Naive thymus-derived CD4-positive, alpha-beta T cell (primary cell): Measurements from ENCODE around the gene ADGRF3. TPM values are rescaled to one million over a fixed set of nuclear protein-coding genes. Genes with fewer than 3 reads are reported as not detected.
A peak's percentile ranks its signal among the peaks of the same experiment; 100 is the strongest.
"Not testable (repeated sequence)": the region's sequence is repeated elsewhere in the genome, so short reads cannot be mapped to it uniquely, and the experiment has no call there.

Experiments used
- ATAC-seq: fragments of 150-1000 bp; cut with Tn5 transposase; 2 replicates; pipeline ENCODE4 v1.10.0; 2021; ENCODE audit warnings: mild to moderate bottlenecking, moderate library complexity
- CTCF ChIA-PET: fragments of 350-600 bp; sonication (Branson Sonifier 250); formaldehyde crosslinking; loops from one replicate; lab custom pipeline; 2021; ENCODE audit warnings: antibody characterized with exemption; lab: Charles Lee
- POLR2A ChIA-PET: fragments of 350-600 bp; sonication (Branson Sonifier 250); formaldehyde crosslinking; loops from one replicate; lab custom pipeline; 2021; ENCODE audit warnings: antibody characterized with exemption, inconsistent platforms; lab: Charles Lee
- DNase-seq, 9 donors: peaks; one replicate each; pipeline versions ENCODE4 v3.0.0 to v3.0.0-alpha.2; 2020 to 2022; ENCODE audit warnings: mixed read lengths in 1 of 9
- H3K27ac ChIP-seq: one replicate; pipeline ENCODE4 v1.7.0; 2013; ENCODE audit warnings: mild to moderate bottlenecking, low read depth, low read length, moderate library complexity
- H3K27me3 ChIP-seq, 2 donors: one replicate each; pipeline ENCODE4 v1.7.0; 2013; ENCODE audit warnings: low read length in 2 of 2, mild to moderate bottlenecking in 2 of 2, moderate library complexity in 2 of 2; ENCODE audit not compliant: control insufficient read depth in 2 of 2, insufficient read depth in 2 of 2
- H3K36me3 ChIP-seq, 3 experiments: 1 replicate in 2 of 3; 2 replicates in 1 of 3; pipeline ENCODE4 v1.7.0; 2013; ENCODE audit warnings: low read length in 3 of 3, mild to moderate bottlenecking in 3 of 3, moderate library complexity in 1 of 3; ENCODE audit not compliant: insufficient read depth in 3 of 3, control insufficient read depth in 2 of 3
- H3K4me1 ChIP-seq, 2 donors: one replicate each; pipeline ENCODE4 v1.7.0; 2013; ENCODE audit warnings: low read length in 2 of 2, mild to moderate bottlenecking in 2 of 2, moderate library complexity in 1 of 2; ENCODE audit not compliant: control insufficient read depth in 2 of 2, insufficient read depth in 2 of 2
- H3K4me3 ChIP-seq: 2 replicates; pipeline ENCODE4 v1.7.0; 2013; ENCODE audit warnings: mild to moderate bottlenecking, low read length
- H3K9me3 ChIP-seq, 3 experiments: 1 replicate in 2 of 3; 2 replicates in 1 of 3; pipeline ENCODE4 v1.7.0; 2013; ENCODE audit warnings: low read length in 3 of 3; ENCODE audit not compliant: control insufficient read depth in 2 of 3
- H3K27ac Mint-ChIP-seq, 9 donors: one replicate each; pipeline ENCODE4 v1.8.0; 2020 to 2022; ENCODE audit warnings: mixed read lengths in 9 of 9, mild to moderate bottlenecking in 8 of 9, moderate library complexity in 5 of 9, inconsistent platforms in 2 of 9
- H3K27me3 Mint-ChIP-seq, 5 donors: one replicate each; pipeline ENCODE4 v1.8.0; 2021 to 2022; ENCODE audit warnings: mixed read lengths in 5 of 5, mild to moderate bottlenecking in 1 of 5
- H3K36me3 Mint-ChIP-seq, 5 donors: one replicate each; pipeline ENCODE4 v1.8.0; 2020 to 2022; ENCODE audit warnings: mixed read lengths in 5 of 5, mild to moderate bottlenecking in 3 of 5, inconsistent platforms in 1 of 5
- H3K4me1 Mint-ChIP-seq, 7 donors: one replicate each; pipeline ENCODE4 v1.8.0; 2020 to 2022; ENCODE audit warnings: mixed read lengths in 7 of 7, mild to moderate bottlenecking in 3 of 7, inconsistent platforms in 1 of 7
- H3K4me3 Mint-ChIP-seq, 10 donors: one replicate each; pipeline ENCODE4 v1.8.0; 2020 to 2022; ENCODE audit warnings: mild to moderate bottlenecking in 10 of 10, mixed read lengths in 10 of 10, moderate library complexity in 6 of 10, inconsistent platforms in 2 of 10
- H3K9me3 Mint-ChIP-seq, 11 donors: one replicate each; pipeline ENCODE4 v1.8.0; 2020 to 2022; ENCODE audit warnings: mixed read lengths in 11 of 11, mild to moderate bottlenecking in 4 of 11, inconsistent platforms in 1 of 11, moderate library complexity in 1 of 11
- intact Hi-C, 2 donors: fragments of 100-400 bp; cut with micrococcal nuclease; formaldehyde crosslinking; loops; one replicate each; pipeline ENCODE4 v1.15.1; 2023
- polyA plus RNA-seq, 2 donors: library from polyadenylated mRNA; unstranded; fragments of 300-500 nt; fragmentation: Illumina TruSeq; gene quantifications; one replicate each; pipeline ENCODE4 v1.2.3, GENCODE V29; 2021
- total RNA-seq, 6 experiments: library from RNA in 5 of 6; stranded (reverse) in 5 of 6; gene quantifications; 1 replicate in 5 of 6; 2 replicates in 1 of 6; pipeline ENCODE4 v1.2.3 and lab custom pipeline; 2021 to 2026

ADGRF3 gene
- total and polyA plus RNA-seq, 7 experiments from 2014 or later: 0.09 to 5.0 (median 1.6) TPM

GRCh38 chr2:26354469-26354868 lies 7.9 kb upstream of the ADGRF3 start:
- H3K4me1 ChIP-seq, ATAC-seq, DNase-seq, intact Hi-C loops, H3K9me3 ChIP-seq, H3K27me3 ChIP-seq, H3K4me3 Mint-ChIP-seq, H3K27me3 Mint-ChIP-seq, H3K27ac ChIP-seq, H3K9me3 Mint-ChIP-seq, H3K4me3 ChIP-seq, H3K27ac Mint-ChIP-seq, H3K36me3 ChIP-seq: not testable (repeated sequence)
- ChIA-PET POLR2A (interaction anchor here (1.1 kb wide), 1 partner anchor 9 kb away, joined by 4 read pairs; the partner anchor contains the start of gene SELENOI), CTCF (interaction anchor here (0.7 kb wide), 1 partner anchor 699 kb away, joined by 3 read pairs; no protein-coding TSS in a partner anchor)
- Mint-ChIP-seq H3K36me3 (peaks cover 0 to 19% (median 12%) of the 10 kb centered on the region in 5 donors), H3K4me1 (peaks cover 41 to 76% (median 63%) of the 10 kb centered on the region in 7 donors)

DNA sequence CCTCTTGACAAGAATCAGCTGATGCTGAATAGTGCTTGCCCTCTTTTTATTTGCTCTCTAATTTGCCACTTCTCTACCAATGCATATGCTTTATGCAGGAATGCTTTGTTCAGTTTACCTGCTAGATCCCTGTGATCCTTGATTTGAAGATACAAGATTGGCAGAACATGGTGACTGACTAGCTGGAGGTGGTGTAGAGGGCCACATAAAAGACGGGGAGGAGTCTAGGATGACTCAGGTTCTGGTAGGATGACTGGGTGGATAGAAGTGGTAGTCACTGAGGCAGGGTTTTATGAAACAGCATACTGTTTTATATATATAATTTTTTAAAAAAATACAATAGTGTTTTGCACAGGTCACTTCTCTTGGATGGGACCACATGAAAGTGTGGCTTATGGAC lies 6.3 kb upstream of the ADGRF3 start:
- Mint-ChIP-seq H3K27me3 (no peaks in the 10 kb centered on the region), H3K4me1 (peaks cover 41 to 72% (median 61%) of the 10 kb centered on the region in 7 donors), H3K4me3 (peak overlapping the region in 2 of 10 donors; percentile 2 to 4), H3K27ac (peak overlapping the region in 3 of 9 donors; percentile 3 to 52 (median 7)), H3K9me3 (no peaks in the 10 kb centered on the region), H3K36me3 (peaks cover 0 to 21% (median 16%) of the 10 kb centered on the region in 5 donors)
- no peak overlapping the region for H3K4me3 ChIP-seq
- H3K9me3 ChIP-seq: no peaks in the 10 kb centered on the region
- no peaks in the 10 kb centered on the region for H3K36me3 ChIP-seq
- peaks cover 7% of the 10 kb centered on the region in 2 donors for H3K4me1 ChIP-seq
- ATAC-seq (no peak), DNase-seq (peak in 1 of 9 donors; percentile 30)
- H3K27ac ChIP-seq: no peak overlapping the region
- POLR2A ChIA-PET: interaction anchor here (0.9 kb wide), 1 partner anchor 36 kb away, joined by 4 read pairs; no protein-coding TSS in a partner anchor
- CTCF ChIA-PET: no interaction called here
- intact Hi-C loops: no loop called here
- H3K27me3 ChIP-seq: no peaks in the 10 kb centered on the region

GRCh38 chr2:26351375-26352090 lies 4.9 kb upstream of the ADGRF3 start:
- peaks cover 43 to 68% (median 58%) of the 10 kb centered on the region in 7 donors for H3K4me1 Mint-ChIP-seq
- no peaks in the 10 kb centered on the region for H3K27me3 Mint-ChIP-seq
- Histone ChIP-seq H3K4me3 (no peak overlapping the region), H3K9me3 (no peaks in the 10 kb centered on the region), H3K27ac (no peak overlapping the region), H3K27me3 (no peaks in the 10 kb centered on the region), H3K4me1 (peaks cover 16 to 17% of the 10 kb centered on the region in 2 donors), H3K36me3 (no peaks in the 10 kb centered on the region)
- ATAC-seq (no peak), DNase-seq (no peak)
- H3K9me3 Mint-ChIP-seq: peaks cover 0 to 1% (median 0%) of the 10 kb centered on the region in 11 donors
- H3K27ac Mint-ChIP-seq: peak overlapping the region in 2 of 9 donors; percentile 39 to 49
- intact Hi-C loops: no loop called here
- ChIA-PET POLR2A (no interaction called here), CTCF (no interaction called here)
- H3K4me3 Mint-ChIP-seq: peak overlapping the region in 1 of 10 donors; percentile 11
- H3K36me3 Mint-ChIP-seq: peaks cover 0 to 14% (median 13%) of the 10 kb centered on the region in 5 donors

DNA sequence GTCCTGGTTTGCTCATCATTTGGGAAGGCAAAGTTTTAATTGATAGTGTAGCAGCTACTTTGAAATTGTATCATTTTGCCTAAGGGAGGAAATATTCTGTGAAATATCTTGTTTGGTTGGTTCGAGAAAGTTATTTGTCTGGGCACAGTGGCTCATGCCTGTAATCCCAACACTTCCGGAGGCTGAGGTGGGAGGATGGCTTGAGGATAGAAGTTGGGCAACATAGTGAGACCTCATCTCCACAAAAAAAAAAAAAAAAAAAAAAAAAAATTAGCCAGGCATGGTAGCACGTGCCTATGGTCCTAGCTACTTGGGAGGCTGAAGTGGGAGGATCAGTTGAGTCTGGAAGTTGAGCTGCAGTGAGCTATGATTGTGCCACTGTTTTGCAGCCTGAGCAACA lies 3.1 kb upstream of the ADGRF3 start:
- ATAC-seq: no peak
- no peak overlapping the region for H3K27ac ChIP-seq
- Mint-ChIP-seq H3K4me1 (peaks cover 40 to 64% (median 49%) of the 10 kb centered on the region in 7 donors), H3K27me3 (no peaks in the 10 kb centered on the region), H3K4me3 (no peak overlapping the region), H3K9me3 (peaks cover 0 to 2% (median 0%) of the 10 kb centered on the region in 11 donors), H3K36me3 (peaks cover 0 to 14% (median 12%) of the 10 kb centered on the region in 5 donors), H3K27ac (peak overlapping the region in 2 of 9 donors; percentile 33 to 71)
- no peak for DNase-seq
- H3K36me3 ChIP-seq: peaks cover 0 to 4% (median 0%) of the 10 kb centered on the region in 3 experiments
- peaks cover 19 to 20% of the 10 kb centered on the region in 2 donors for H3K4me1 ChIP-seq
- ChIA-PET POLR2A (interaction anchor here (0.6 kb wide), 1 partner anchor 1033 kb away, joined by 3 read pairs; no protein-coding TSS in a partner anchor), CTCF (interaction anchor here (0.7 kb wide), 1 partner anchor 20 kb away, joined by 4 read pairs; no protein-coding TSS in a partner anchor)
- H3K27me3 ChIP-seq: no peaks in the 10 kb centered on the region
- intact Hi-C loops: loop anchor here (5.0 kb wide), 6 partner anchors 367 to 1377 kb away; partner anchors contain the start of genes DNAJC27 (in 2 of the 2), SLC35F6 (in 2 of the 2), AGBL5 (in 1 of the 2) and CAD (in 1 of the 2)
- no peaks in the 10 kb centered on the region for H3K9me3 ChIP-seq
- no peak overlapping the region for H3K4me3 ChIP-seq

- no peaks in the 10 kb centered on the region for H3K27me3 Mint-ChIP-seq
- H3K4me1 ChIP-seq: peaks cover 24 to 25% of the 10 kb centered on the region in 2 donors
- peak overlapping the region; percentile 87 to 99 (median 98) for H3K27ac Mint-ChIP-seq
- peaks cover 0 to 2% (median 0%) of the 10 kb centered on the region in 11 donors for H3K9me3 Mint-ChIP-seq
- H3K36me3 Mint-ChIP-seq: peaks cover 0 to 11% (median 5%) of the 10 kb centered on the region in 5 donors
- no peaks in the 10 kb centered on the region for H3K27me3 ChIP-seq
- H3K9me3 ChIP-seq: no peaks in the 10 kb centered on the region
- intact Hi-C loops: loop anchor here (2.0 to 5.0 kb wide), 8 partner anchors 121 to 1375 kb away; partner anchors contain the start of genes DNAJC27 (in 2 of the 2), SLC35F6 (in 2 of the 2), AGBL5 (in 1 of the 2) and ATRAID (in 1 of the 2)
- peak overlapping the region; percentile 81 for H3K4me3 ChIP-seq
- CTCF ChIA-PET: interaction anchor here (0.7 kb wide), 1 partner anchor 308 kb away, joined by 3 read pairs; no protein-coding TSS in a partner anchor
- peak overlapping the region; percentile 88 for H3K27ac ChIP-seq
- DNase-seq: no peak
- ATAC-seq: no peak
- peaks cover 36 to 72% (median 52%) of the 10 kb centered on the region in 7 donors for H3K4me1 Mint-ChIP-seq
- POLR2A ChIA-PET: interaction anchor here (0.8 to 4.3 kb wide), 3 partner anchors 9 to 48 kb away, joined by 3 to 33 read pairs (median 4); no protein-coding TSS in a partner anchor
- H3K4me3 Mint-ChIP-seq: peak overlapping the region; percentile 84 to 100 (median 98)
- H3K36me3 ChIP-seq: peaks cover 0 to 4% (median 0%) of the 10 kb centered on the region in 3 experiments
Observed at GRCh38 chr2:26347286-26347865, 787 bp upstream of the ADGRF3 start.
